Putamen (tissue), 1 donor: Measurements from ENCODE around the gene NBL1.

Source experiments
- DNase-seq: peaks from one replicate; pipeline ENCODE4 v3.0.0-alpha.2; 2016; ENCODE audit warnings: low spot score

Gene NBL1

GRCh38 chr1:19643602-19644394, at the start of gene NBL1:
TSS of gene NBL1 (plus strand) at chr1:19644311. CDS start at chr1:19655031, 10,720 bp downstream.
- peak; percentile 61 for DNase-seq

GRCh38 chr1:19596065-19596713, 47.9 kb upstream of the NBL1 start:
- no peak for DNase-seq

- DNase-seq: peak; percentile 95
Observed at GRCh38 chr1:19596714-19597495, 47.2 kb upstream of the NBL1 start.

GRCh38 chr1:19597496-19598309, 46.4 kb upstream of the NBL1 start:
- no peak for DNase-seq

- no peak for DNase-seq
Observed at GRCh38 chr1:19599810-19600209, 44.3 kb upstream of the NBL1 start.

- no peak for DNase-seq
Observed at GRCh38 chr1:19602486-19602885, 41.6 kb upstream of the NBL1 start.

GRCh38 chr1:19605967-19606366, 38.1 kb upstream of the NBL1 start:
- DNase-seq: peak; percentile 43

- no peak for DNase-seq
Observed at GRCh38 chr1:19606817-19607642, 37.1 kb upstream of the NBL1 start.

- DNase-seq: no peak
Observed at GRCh38 chr1:19608232-19608631, 35.9 kb upstream of the NBL1 start.

- DNase-seq: no peak
Observed at GRCh38 chr1:19610282-19610981, 33.7 kb upstream of the NBL1 start.

GRCh38 chr1:19612530-19612929, 31.6 kb upstream of the NBL1 start:
- DNase-seq: no peak

- DNase-seq: no peak
Observed at GRCh38 chr1:19613171-19613703, 30.9 kb upstream of the NBL1 start.

GRCh38 chr1:19615438-19615837, 28.7 kb upstream of the NBL1 start:
- DNase-seq: no peak

- no peak for DNase-seq
Observed at GRCh38 chr1:19616489-19616888, 27.6 kb upstream of the NBL1 start.

- DNase-seq: no peak
Observed at GRCh38 chr1:19617376-19617775, 26.7 kb upstream of the NBL1 start.

- no peak for DNase-seq
Observed at GRCh38 chr1:19618428-19618827, 25.7 kb upstream of the NBL1 start.

GRCh38 chr1:19619697-19620384, 24.3 kb upstream of the NBL1 start:
- DNase-seq: no peak

- DNase-seq: no peak
Observed at GRCh38 chr1:19620786-19621185, 23.3 kb upstream of the NBL1 start.

GRCh38 chr1:19621274-19621950, 22.7 kb upstream of the NBL1 start:
- DNase-seq: no peak
